DOHH2 (cell line): ENCODE data around the gene SHMT2.

Experiments
- H3F3A ChIP-seq: fragments of 200-600 bp; sonication (generic), shearing (Covaris generic); 2 replicates; pipeline ENCODE4 v1.6.0; 2016; ENCODE audit warnings: antibody characterized with exemption, mild to moderate bottlenecking; ENCODE audit not compliant: control insufficient read depth, insufficient read depth
- H3K27ac ChIP-seq: fragments of 200-600 bp; sonication (generic); 2 replicates; pipeline ENCODE4 v1.5.1; 2014; ENCODE audit warnings: low read depth, mild to moderate bottlenecking, low read length, moderate library complexity
- H3K27me3 ChIP-seq: fragments of 200-600 bp; sonication (generic); 2 replicates; pipeline ENCODE4 v1.6.1; 2014; ENCODE audit warnings: mild to moderate bottlenecking, low read length, mixed read lengths; ENCODE audit not compliant: control insufficient read depth
- H3K36me3 ChIP-seq: fragments of 200-600 bp; sonication (generic); 2 replicates; pipeline ENCODE4 v1.6.1; 2014; ENCODE audit warnings: mild to moderate bottlenecking, low read length, moderate library complexity, mixed read lengths; ENCODE audit not compliant: control insufficient read depth
- H3K4me1 ChIP-seq: fragments of 200-600 bp; sonication (generic); 2 replicates; pipeline ENCODE4 v1.6.1; 2014; ENCODE audit warnings: mild to moderate bottlenecking, low read length, mixed read lengths; ENCODE audit not compliant: control insufficient read depth
- H3K4me2 ChIP-seq: fragments of 200-600 bp; sonication (generic); 2 replicates; pipeline ENCODE4 v1.6.0; 2014; ENCODE audit warnings: mild to moderate bottlenecking, low read length, moderate library complexity
- H3K4me3 ChIP-seq: fragments of 200-600 bp; sonication (generic); 2 replicates; pipeline ENCODE4 v1.5.1; 2014; ENCODE audit warnings: mild to moderate bottlenecking, low read length, mixed read lengths
- H3K79me2 ChIP-seq: fragments of 200-600 bp; sonication (generic); 2 replicates; pipeline ENCODE4 v1.6.1; 2014; ENCODE audit warnings: mild to moderate bottlenecking, low read length, mixed read lengths; ENCODE audit not compliant: control insufficient read depth
- H3K9me2 ChIP-seq: fragments of 200-600 bp; sonication (generic); replicated peaks from 2 replicates; pipeline ENCODE4 v1.6.1; 2014; ENCODE audit warnings: mild to moderate bottlenecking, low read length, mixed read lengths; ENCODE audit not compliant: control insufficient read depth
- H3K9me3 ChIP-seq: fragments of 200-600 bp; sonication (generic); 2 replicates; pipeline ENCODE4 v1.6.1; 2014; ENCODE audit warnings: antibody characterized with exemption, low read length, mixed read lengths; ENCODE audit not compliant: control insufficient read depth, insufficient read depth
- H4K20me1 ChIP-seq: fragments of 200-600 bp; sonication (generic); 2 replicates; pipeline ENCODE4 v1.6.0; 2014; ENCODE audit warnings: low read depth, mild to moderate bottlenecking, antibody characterized with exemption, low read length, moderate library complexity; ENCODE audit not compliant: control insufficient read depth, insufficient read depth
- EZH2phosphoT487 ChIP-seq: fragments of 200-600 bp; sonication (generic); IDR thresholded peaks from 2 replicates; pipeline ENCODE4 v1.6.1; 2017; ENCODE audit warnings: borderline replicate concordance, mild to moderate bottlenecking, antibody characterized with exemption, low read length, moderate library complexity, mixed read lengths
- TF ChIP-seq, protein P1 (sequence below): fragments of 200-600 bp; sonication (generic); IDR thresholded peaks from one replicate; pipeline ENCODE4 v1.5.1; 2014; ENCODE audit warnings: antibody characterized with exemption, mild to moderate bottlenecking, low read depth, low read length; ENCODE audit not compliant: poor library complexity, severe bottlenecking

SHMT2 gene

DNA sequence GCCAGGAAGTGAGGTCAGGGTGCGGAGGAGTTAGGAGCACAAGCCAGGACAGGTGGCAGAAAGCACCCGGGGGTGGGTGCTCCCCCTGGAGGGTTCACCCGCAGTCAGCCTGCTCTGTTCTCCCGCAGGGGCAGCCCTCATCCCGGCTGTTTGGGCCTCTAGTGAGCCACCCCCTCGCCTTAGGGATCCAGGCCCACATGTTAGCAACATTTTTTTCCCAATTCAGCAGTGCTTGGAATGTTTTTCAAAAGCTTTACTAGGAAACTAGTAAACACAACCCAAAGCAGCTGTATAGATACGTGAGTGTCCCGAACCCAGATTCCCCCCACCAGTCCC, 41.5 kb upstream of the SHMT2 start:
- H3K36me3 ChIP-seq = no peaks in the 10 kb centered on the region
- TF ChIP-seq EZH2phosphoT487 = no peak
- TF ChIP-seq, protein P1, sequence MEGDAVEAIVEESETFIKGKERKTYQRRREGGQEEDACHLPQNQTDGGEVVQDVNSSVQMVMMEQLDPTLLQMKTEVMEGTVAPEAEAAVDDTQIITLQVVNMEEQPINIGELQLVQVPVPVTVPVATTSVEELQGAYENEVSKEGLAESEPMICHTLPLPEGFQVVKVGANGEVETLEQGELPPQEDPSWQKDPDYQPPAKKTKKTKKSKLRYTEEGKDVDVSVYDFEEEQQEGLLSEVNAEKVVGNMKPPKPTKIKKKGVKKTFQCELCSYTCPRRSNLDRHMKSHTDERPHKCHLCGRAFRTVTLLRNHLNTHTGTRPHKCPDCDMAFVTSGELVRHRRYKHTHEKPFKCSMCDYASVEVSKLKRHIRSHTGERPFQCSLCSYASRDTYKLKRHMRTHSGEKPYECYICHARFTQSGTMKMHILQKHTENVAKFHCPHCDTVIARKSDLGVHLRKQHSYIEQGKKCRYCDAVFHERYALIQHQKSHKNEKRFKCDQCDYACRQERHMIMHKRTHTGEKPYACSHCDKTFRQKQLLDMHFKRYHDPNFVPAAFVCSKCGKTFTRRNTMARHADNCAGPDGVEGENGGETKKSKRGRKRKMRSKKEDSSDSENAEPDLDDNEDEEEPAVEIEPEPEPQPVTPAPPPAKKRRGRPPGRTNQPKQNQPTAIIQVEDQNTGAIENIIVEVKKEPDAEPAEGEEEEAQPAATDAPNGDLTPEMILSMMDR = no peak

DNA sequence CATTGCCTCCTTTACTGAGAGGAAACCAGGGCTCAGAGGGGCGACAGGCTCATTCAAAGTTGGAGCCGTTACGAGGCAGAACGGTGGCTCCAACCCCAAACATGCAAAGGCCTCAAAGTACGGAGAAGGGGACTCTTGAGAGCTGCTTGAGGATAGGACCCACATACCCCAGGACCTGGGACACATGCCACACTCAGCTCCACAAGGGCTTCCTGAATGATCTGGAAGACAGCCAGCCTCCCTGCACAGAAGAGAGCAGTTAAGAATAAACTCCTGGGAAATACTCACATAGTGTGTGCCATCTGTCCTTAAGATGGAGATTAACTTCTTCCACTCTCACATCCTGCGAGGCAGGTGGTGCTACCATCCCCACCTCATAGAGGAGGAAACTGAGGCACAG, 39.5 kb upstream of the SHMT2 start:
- H3F3A ChIP-seq = no peaks in the 10 kb centered on the region
- no peaks in the 10 kb centered on the region for H3K4me1 ChIP-seq
- no peaks in the 10 kb centered on the region for H3K27me3 ChIP-seq
- no peak overlapping the region for H3K4me3 ChIP-seq
- no peaks in the 10 kb centered on the region for H3K36me3 ChIP-seq
- no peaks in the 10 kb centered on the region for H3K9me2 ChIP-seq
- TF ChIP-seq EZH2phosphoT487 = no peak
- TF ChIP-seq, protein P1 = no peak
- H3K79me2 ChIP-seq = no peaks in the 10 kb centered on the region
- no peak overlapping the region for H3K27ac ChIP-seq
- no peaks in the 10 kb centered on the region for H3K9me3 ChIP-seq
- H4K20me1 ChIP-seq = no peaks in the 10 kb centered on the region
- H3K4me2 ChIP-seq = no peak overlapping the region

More for the DNA sequence above, 41.5 kb upstream of the SHMT2 start:
- Histone ChIP-seq H3K4me2 (no peak overlapping the region), H3K27ac (no peak overlapping the region), H3K27me3 (peaks cover 4% of the 10 kb centered on the region; the same call in 1 of the 2 replicates), H3F3A (no peaks in the 10 kb centered on the region), H3K9me3 (no peaks in the 10 kb centered on the region), H3K79me2 (no peaks in the 10 kb centered on the region), H3K4me3 (no peak overlapping the region), H3K9me2 (no peaks in the 10 kb centered on the region), H3K4me1 (peaks cover 2% of the 10 kb centered on the region; the same call in 1 of the 2 replicates), H4K20me1 (no peaks in the 10 kb centered on the region)

DNA sequence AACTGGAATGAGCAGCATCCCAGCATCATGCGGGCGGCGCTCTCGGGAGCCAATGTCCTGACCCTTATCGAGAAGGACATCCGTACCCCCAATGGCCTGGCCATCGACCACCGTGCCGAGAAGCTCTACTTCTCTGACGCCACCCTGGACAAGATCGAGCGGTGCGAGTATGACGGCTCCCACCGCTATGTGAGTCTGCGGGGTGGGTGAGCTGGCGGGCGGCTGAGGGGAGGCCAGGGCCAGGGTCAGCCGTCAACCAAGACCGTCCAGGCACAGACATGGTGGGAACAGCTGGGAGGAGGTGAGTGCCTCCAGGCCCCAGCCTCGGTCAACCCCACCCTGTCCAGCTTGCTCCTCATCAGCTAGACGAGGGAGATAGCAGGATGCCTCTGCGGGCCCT, 38.7 kb upstream of the SHMT2 start:
- Histone ChIP-seq H3K4me1 (no peaks in the 10 kb centered on the region), H3K4me2 (no peak overlapping the region), H3K9me3 (no peaks in the 10 kb centered on the region), H3K27me3 (no peaks in the 10 kb centered on the region), H4K20me1 (no peaks in the 10 kb centered on the region), H3F3A (no peaks in the 10 kb centered on the region), H3K4me3 (no peak overlapping the region), H3K9me2 (no peaks in the 10 kb centered on the region), H3K27ac (no peak overlapping the region), H3K79me2 (no peaks in the 10 kb centered on the region), H3K36me3 (no peaks in the 10 kb centered on the region)
- TF ChIP-seq, protein P1 = no peak
- TF ChIP-seq EZH2phosphoT487 = no peak

DNA sequence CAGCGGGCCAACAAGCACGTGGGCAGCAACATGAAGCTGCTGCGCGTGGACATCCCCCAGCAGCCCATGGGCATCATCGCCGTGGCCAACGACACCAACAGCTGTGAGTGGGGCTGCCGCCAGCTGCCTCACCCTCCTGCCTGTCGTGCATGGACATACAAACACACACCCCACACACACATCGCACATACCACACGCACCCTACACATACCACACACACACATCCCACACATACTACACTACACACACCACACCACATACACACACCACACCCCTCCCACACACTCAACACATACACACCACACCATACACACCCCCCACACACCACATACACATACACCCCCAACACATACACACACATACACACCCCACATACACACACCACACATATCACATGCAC, 38.1 kb upstream of the SHMT2 start:
- H4K20me1 ChIP-seq = no peaks in the 10 kb centered on the region
- no peaks in the 10 kb centered on the region for H3K4me1 ChIP-seq
- no peaks in the 10 kb centered on the region for H3K9me2 ChIP-seq
- no peaks in the 10 kb centered on the region for H3K79me2 ChIP-seq
- no peaks in the 10 kb centered on the region for H3K27me3 ChIP-seq
- H3K4me2 ChIP-seq = no peak overlapping the region
- H3K4me3 ChIP-seq = no peak overlapping the region
- no peak overlapping the region for H3K27ac ChIP-seq
- H3K9me3 ChIP-seq = no peaks in the 10 kb centered on the region
- TF ChIP-seq, protein P1 = no peak
- no peaks in the 10 kb centered on the region for H3F3A ChIP-seq
- no peaks in the 10 kb centered on the region for H3K36me3 ChIP-seq
